ENCODE measurements around the gene RIOK3.
"Not testable (repeated sequence)": the region's sequence is repeated elsewhere in the genome, so short reads cannot be mapped to it uniquely, and the experiment has no call there.

RIOK3 gene

GRCh38 chr18:23503963-23504344 is 50.9 kb downstream of the RIOK3 start:
- no peak for TF ChIP-seq MAX (IDR thresholded peaks at IDR 0.05; ENCODE audit: low read depth, low read length)
- TF ChIP-seq MYC (IDR thresholded peaks at IDR 0.05; ENCODE audit: low read depth, low read length) = no peak
- TF ChIP-seq CTCF (IDR thresholded peaks at IDR 0.05; ENCODE audit: low read depth, low read length) = no peak
- no peak for TF ChIP-seq POLR2A (IDR thresholded peaks at IDR 0.05; ENCODE audit: extremely low read depth, insufficient read length)
- peak overlapping the region; percentile 67 for H3K4me3 ChIP-seq (ENCODE audit: low read depth, low read length)
- no peak for DNase-seq (ENCODE audit: low read depth)

GRCh38 chr18:23504720-23505119 is 51.6 kb downstream of the RIOK3 start:
- TF ChIP-seq MYC (IDR thresholded peaks at IDR 0.05; ENCODE audit: low read depth, low read length) (no peak), POLR2A (IDR thresholded peaks at IDR 0.05; ENCODE audit: extremely low read depth, insufficient read length) (no peak), MAX (IDR thresholded peaks at IDR 0.05; ENCODE audit: low read depth, low read length) (no peak), CTCF (IDR thresholded peaks at IDR 0.05; ENCODE audit: low read depth, low read length) (no peak)
- H3K4me3 ChIP-seq (ENCODE audit: low read depth, low read length) = peak overlapping the region; percentile 67
- DNase-seq (ENCODE audit: low read depth) = no peak

- no peak for TF ChIP-seq POLR2A (IDR thresholded peaks at IDR 0.05; ENCODE audit: extremely low read depth, insufficient read length)
- no peak for TF ChIP-seq MYC (IDR thresholded peaks at IDR 0.05; ENCODE audit: low read depth, low read length)
- TF ChIP-seq MAX (IDR thresholded peaks at IDR 0.05; ENCODE audit: low read depth, low read length) = no peak
- no peak for TF ChIP-seq CTCF (IDR thresholded peaks at IDR 0.05; ENCODE audit: low read depth, low read length)
- no peak for DNase-seq (ENCODE audit: low read depth)
- H3K4me3 ChIP-seq (ENCODE audit: low read depth, low read length) = no peak overlapping the region
Measured at GRCh38 chr18:23506393-23506792, 53.3 kb downstream of the RIOK3 start.

GRCh38 chr18:23510923-23511322 is 57.8 kb downstream of the RIOK3 start:
- not testable (repeated sequence) for H3K4me3 ChIP-seq (ENCODE audit: low read depth, low read length); DNase-seq (ENCODE audit: low read depth)

GRCh38 chr18:23512216-23512615 is 59.1 kb downstream of the RIOK3 start:
- not testable (repeated sequence) for DNase-seq (ENCODE audit: low read depth)

GRCh38 chr18:23512641-23513040 is 59.6 kb downstream of the RIOK3 start:
- no peak overlapping the region for H3K4me3 ChIP-seq (ENCODE audit: low read depth, low read length)
- no peak for DNase-seq (ENCODE audit: low read depth)
- TF ChIP-seq CTCF (IDR thresholded peaks at IDR 0.05; ENCODE audit: low read depth, low read length) (no peak), MAX (IDR thresholded peaks at IDR 0.05; ENCODE audit: low read depth, low read length) (no peak), POLR2A (IDR thresholded peaks at IDR 0.05; ENCODE audit: extremely low read depth, insufficient read length) (no peak)

More at GRCh38 chr18:23512216-23512615, 59.1 kb downstream of the RIOK3 start:
- not testable (repeated sequence) for H3K4me3 ChIP-seq (ENCODE audit: low read depth, low read length)

- peak; percentile 75 for DNase-seq (ENCODE audit: low read depth)
Measured at GRCh38 chr18:23515911-23516546, 62.9 kb downstream of the RIOK3 start.

More at GRCh38 chr18:23515911-23516546, 62.9 kb downstream of the RIOK3 start:
- H3K4me3 ChIP-seq (ENCODE audit: low read depth, low read length) = no peak overlapping the region
- TF ChIP-seq MAX (IDR thresholded peaks at IDR 0.05; ENCODE audit: low read depth, low read length) (no peak), CTCF (IDR thresholded peaks at IDR 0.05; ENCODE audit: low read depth, low read length) (peak; percentile 87)
